Measurements from ENCODE around the gene MMAB.

- no peak for TF ChIP-seq TARDBP (IDR thresholded peaks at IDR 0.05)
- no peak for TF ChIP-seq FOXM1 (IDR thresholded peaks at IDR 0.05; ENCODE audit: borderline replicate concordance)
- TF ChIP-seq FOXK2 (IDR thresholded peaks at IDR 0.05): no peak
- no peak for TF ChIP-seq HDGF (IDR thresholded peaks at IDR 0.05; ENCODE audit: borderline replicate concordance)
- TF ChIP-seq PKNOX1 (IDR thresholded peaks at IDR 0.05): no peak
- no peak for TF ChIP-seq SUZ12 (IDR thresholded peaks at IDR 0.05)
- TF ChIP-seq ELF4 (IDR thresholded peaks at IDR 0.05): no peak
- no peak for TF ChIP-seq NFRKB (IDR thresholded peaks at IDR 0.05)
- no peak for TF ChIP-seq CTBP1 (IDR thresholded peaks at IDR 0.05; ENCODE audit: borderline replicate concordance)
- TF ChIP-seq FOXA1 (IDR thresholded peaks at IDR 0.05): no peak
Observed at GRCh38 chr12:109619002-109619604, 45.8 kb upstream of the MMAB start.
